Cardiac muscle cell (in vitro differentiated cells and primary cell): ENCODE results near the gene ADSL. TPM values are rescaled to one million over a fixed set of nuclear protein-coding genes. Genes with fewer than 3 reads are reported as not detected.

Experiments used
- DNase-seq, 2 donors: peaks; one replicate each; pipeline versions ENCODE4 v3.0.0 to v3.0.0-alpha.2; 2010 to 2017; ENCODE audit warnings: low read depth in 1 of 2, low spot score in 1 of 2
- H3K27ac ChIP-seq: fragments of 200-600 bp; sonication (generic); 2 replicates; pipeline ENCODE4 v1.5.1; 2016
- H3K27me3 ChIP-seq: fragments of 200-600 bp; sonication (generic); 2 replicates; pipeline ENCODE4 v1.6.0; 2016; ENCODE audit warnings: control low read depth
- H3K36me3 ChIP-seq: fragments of 200-600 bp; sonication (generic); 2 replicates; pipeline ENCODE4 v1.5.1; 2016; ENCODE audit warnings: control low read depth
- H3K4me1 ChIP-seq: fragments of 200-600 bp; sonication (generic); 2 replicates; pipeline ENCODE4 v1.8.1; 2017; ENCODE audit warnings: low read depth, mild to moderate bottlenecking, mixed run types
- H3K4me3 ChIP-seq: fragments of 200-600 bp; sonication (generic); 2 replicates; pipeline ENCODE4 v1.5.1; 2016; ENCODE audit warnings: mild to moderate bottlenecking
- H3K9me3 ChIP-seq: fragments of 200-600 bp; sonication (generic); 2 replicates; pipeline ENCODE4 v1.5.1; 2017; ENCODE audit warnings: low read depth, mild to moderate bottlenecking, control low read depth
- polyA plus RNA-seq: library from polyadenylated mRNA; unstranded; fragments of >200 nt; fragmentation: Nextera tagmentation; extraction: Ambion mirVana; gene quantifications from 2 replicates; pipeline ENCODE4 v1.2.1, GENCODE V29; 2016
- total RNA-seq: library from RNA; depleted of rRNA; stranded (reverse); fragments of >200 nt; gene quantifications from 2 replicates; pipeline ENCODE4 v1.2.3, GENCODE V29; 2016
- TF ChIP-seq, protein P1 (sequence below): IDR thresholded peaks from 2 replicates; pipeline ENCODE4 v1.5.1; 2012; ENCODE audit warnings: low read depth, mild to moderate bottlenecking, low read length

The ADSL gene
- total and polyA plus RNA-seq, 2 experiments from 2014 or later = 110 to 116 TPM

DNA sequence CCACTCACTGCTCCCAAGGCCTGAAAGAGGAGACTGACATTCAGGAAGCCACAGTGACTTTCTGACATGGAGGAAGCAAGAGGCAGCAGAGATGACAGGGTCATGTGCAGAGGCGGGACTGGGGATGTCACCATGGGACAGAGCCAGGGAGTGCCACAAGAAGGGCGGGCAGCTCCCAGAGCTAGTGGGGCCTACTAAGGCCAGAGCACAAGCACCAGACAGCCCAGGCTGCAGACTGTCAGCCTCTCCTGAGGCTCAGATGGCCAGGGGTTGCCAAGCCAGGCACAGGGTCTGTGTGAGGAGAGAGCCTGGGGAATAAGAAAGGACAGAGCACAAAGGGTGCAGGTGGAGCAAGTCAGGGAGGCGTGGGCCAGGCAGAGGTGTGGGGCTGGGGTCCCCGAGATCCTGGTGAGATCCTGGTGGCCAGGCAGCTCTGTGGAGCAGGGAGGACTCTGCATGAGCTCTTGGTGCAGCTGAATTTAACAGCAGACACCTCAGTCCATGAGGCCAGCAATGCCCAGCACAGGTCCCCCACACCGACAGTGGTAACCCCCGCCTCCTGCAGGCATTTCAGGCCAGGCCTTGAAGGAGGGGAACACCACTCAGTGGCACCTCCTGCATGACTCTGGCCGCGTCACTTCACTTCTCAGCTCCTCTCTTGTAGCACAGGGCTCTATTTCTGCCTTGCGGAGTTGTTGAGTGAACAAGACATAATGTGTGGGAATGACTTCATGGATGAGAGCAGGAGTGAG is 76.4 kb downstream of the ADSL start:
- TF ChIP-seq, protein P1, sequence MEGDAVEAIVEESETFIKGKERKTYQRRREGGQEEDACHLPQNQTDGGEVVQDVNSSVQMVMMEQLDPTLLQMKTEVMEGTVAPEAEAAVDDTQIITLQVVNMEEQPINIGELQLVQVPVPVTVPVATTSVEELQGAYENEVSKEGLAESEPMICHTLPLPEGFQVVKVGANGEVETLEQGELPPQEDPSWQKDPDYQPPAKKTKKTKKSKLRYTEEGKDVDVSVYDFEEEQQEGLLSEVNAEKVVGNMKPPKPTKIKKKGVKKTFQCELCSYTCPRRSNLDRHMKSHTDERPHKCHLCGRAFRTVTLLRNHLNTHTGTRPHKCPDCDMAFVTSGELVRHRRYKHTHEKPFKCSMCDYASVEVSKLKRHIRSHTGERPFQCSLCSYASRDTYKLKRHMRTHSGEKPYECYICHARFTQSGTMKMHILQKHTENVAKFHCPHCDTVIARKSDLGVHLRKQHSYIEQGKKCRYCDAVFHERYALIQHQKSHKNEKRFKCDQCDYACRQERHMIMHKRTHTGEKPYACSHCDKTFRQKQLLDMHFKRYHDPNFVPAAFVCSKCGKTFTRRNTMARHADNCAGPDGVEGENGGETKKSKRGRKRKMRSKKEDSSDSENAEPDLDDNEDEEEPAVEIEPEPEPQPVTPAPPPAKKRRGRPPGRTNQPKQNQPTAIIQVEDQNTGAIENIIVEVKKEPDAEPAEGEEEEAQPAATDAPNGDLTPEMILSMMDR = no peak
- H3K4me3 ChIP-seq = no peak overlapping the region
- no peak overlapping the region for H3K27ac ChIP-seq
- no peaks in the 10 kb centered on the region for H3K9me3 ChIP-seq
- DNase-seq = no peak
- no peaks in the 10 kb centered on the region for H3K4me1 ChIP-seq
- no peaks in the 10 kb centered on the region for H3K27me3 ChIP-seq
- peaks cover 17% of the 10 kb centered on the region for H3K36me3 ChIP-seq

DNA sequence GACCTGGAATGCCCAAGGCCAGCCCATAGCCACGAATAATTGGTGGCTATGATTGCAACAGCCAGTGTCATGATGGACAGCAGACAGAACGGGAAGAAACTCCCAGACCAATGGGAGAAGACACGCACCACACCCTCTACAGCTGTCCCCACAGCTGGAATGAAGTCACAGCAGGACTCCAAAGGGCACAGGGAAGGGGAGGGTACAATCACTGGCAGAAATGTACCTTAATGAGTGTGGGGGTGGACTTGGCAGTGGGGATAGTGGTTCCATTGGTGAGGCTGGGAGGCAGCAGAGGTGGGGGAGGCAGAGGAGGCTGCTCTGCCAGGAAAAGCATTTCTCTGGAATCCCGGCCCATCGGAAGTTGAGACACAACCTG is 77.0 kb downstream of the ADSL start:
- peaks cover 16% of the 10 kb centered on the region for H3K36me3 ChIP-seq
- TF ChIP-seq, protein P1 = no peak
- no peak overlapping the region for H3K27ac ChIP-seq
- H3K4me3 ChIP-seq = no peak overlapping the region
- H3K9me3 ChIP-seq = no peaks in the 10 kb centered on the region
- no peak for DNase-seq
- no peaks in the 10 kb centered on the region for H3K4me1 ChIP-seq
- no peaks in the 10 kb centered on the region for H3K27me3 ChIP-seq

DNA sequence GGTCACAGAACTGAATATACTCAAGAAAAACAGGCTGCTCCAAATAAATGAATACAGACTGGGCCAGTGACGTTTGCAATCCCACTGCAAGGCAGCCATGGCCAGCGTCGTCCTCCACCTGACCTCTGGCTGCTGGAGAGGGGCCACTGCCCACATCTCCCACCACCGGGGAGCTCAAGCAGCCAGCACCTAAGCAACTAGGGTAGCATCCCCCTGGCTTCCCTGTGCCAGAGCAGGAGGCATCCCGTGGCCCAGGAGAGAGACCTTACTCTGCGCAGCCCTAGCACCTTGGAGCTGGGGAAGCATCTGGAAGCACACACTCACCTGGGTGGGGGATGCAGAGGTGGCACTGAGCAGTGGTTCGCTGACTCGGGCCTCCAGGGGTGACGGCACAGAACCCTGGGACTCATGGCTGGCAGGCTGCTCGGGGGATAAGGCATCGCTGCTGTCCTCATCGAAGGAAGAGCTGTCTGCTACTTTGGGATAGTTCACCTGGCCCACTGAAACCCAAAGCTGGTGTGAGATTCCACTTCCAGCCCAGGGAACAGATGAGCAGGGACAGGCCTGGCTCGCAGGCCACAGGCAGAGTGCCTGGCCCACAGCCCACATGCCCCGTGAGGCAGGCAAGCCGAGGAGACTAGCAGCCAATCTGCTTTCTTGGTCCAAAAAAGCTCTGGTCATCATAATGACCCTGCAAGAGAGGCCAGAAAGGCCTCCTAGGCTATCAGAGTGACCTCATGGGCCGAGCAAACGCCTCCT is 77.8 kb downstream of the ADSL start:
- Histone ChIP-seq H3K9me3 (no peaks in the 10 kb centered on the region), H3K36me3 (peaks cover 19% of the 10 kb centered on the region), H3K4me3 (no peak overlapping the region), H3K27me3 (no peaks in the 10 kb centered on the region), H3K27ac (no peak overlapping the region), H3K4me1 (no peaks in the 10 kb centered on the region)
- no peak for DNase-seq
- TF ChIP-seq, protein P1 = no peak

DNA sequence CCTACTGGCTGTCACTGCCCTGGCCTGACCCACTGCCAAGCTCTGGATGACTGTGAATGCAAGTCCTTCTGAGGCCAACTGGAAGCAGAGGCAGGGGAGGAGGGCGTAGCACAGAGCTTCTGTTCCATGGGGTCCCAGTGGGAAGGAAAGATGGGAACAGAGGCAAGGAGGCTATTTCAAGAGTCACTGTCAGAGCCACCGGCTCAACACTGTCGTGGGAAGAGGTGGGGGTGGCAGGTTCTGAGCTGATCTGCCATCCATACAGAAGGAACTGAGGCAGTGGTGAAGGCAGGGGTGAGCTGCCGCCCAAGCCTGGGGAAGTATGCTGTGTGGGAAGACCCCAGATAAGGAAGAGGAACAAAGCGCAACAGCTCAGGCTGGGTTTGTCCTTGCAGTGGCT is 78.8 kb downstream of the ADSL start:
- no peaks in the 10 kb centered on the region for H3K4me1 ChIP-seq
- peaks cover 14% of the 10 kb centered on the region for H3K36me3 ChIP-seq
- no peak overlapping the region for H3K27ac ChIP-seq

DNA sequence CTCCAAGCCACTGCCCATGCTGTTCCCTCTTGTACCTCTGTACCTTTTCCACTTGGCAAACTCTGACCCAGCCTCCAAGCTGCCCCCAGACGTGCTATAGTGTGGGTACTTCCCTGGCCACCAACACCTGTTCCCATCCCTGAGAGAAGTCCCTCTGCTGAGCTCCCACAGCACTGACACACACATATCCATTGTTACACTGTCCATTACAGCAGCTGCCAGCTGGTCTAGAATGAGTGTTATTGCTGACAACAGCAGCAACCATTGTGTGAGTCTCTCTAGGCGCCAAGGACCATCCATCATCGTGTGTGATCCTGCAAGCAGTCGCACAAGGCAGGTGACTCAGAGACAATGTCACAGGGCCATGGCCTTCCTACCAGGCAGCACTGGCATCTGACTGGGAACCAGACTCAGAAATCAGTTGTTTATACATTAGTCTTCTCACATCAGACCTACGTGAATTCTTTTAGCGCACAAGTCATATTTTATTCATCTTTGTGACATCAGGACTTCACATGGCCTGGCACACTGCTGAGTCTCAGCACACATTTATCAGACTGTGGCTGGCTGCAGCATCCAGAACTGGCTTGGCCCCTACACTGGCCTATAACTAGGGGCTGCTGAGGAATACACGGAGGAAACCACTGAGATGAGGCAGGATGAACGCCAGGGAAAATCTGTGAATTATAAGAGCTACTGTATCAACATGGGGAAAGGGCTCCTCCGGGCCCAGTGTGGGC is 80.5 kb downstream of the ADSL start:
- H3K9me3 ChIP-seq = no peaks in the 10 kb centered on the region
- DNase-seq = no peak
- TF ChIP-seq, protein P1 = no peak
- H3K27me3 ChIP-seq = no peaks in the 10 kb centered on the region
- no peaks in the 10 kb centered on the region for H3K4me1 ChIP-seq
- no peak overlapping the region for H3K4me3 ChIP-seq
- H3K27ac ChIP-seq = no peak overlapping the region
- peaks cover 14% of the 10 kb centered on the region for H3K36me3 ChIP-seq

More for the DNA sequence above, 78.8 kb downstream of the ADSL start:
- Histone ChIP-seq H3K4me3 (no peak overlapping the region), H3K27me3 (no peaks in the 10 kb centered on the region), H3K9me3 (no peaks in the 10 kb centered on the region)
- no peak for DNase-seq
- TF ChIP-seq, protein P1 = no peak
